GM23248 (cell line): Measurements from ENCODE around the gene TAF3.

Experiments used
- EZH2 ChIP-seq: fragments of 200-600 bp; sonication (generic); IDR thresholded peaks from 2 replicates; pipeline ENCODE4 v1.6.1; 2018; ENCODE audit warnings: antibody characterized with exemption, mild to moderate bottlenecking; ENCODE audit not compliant: insufficient read depth, poor library complexity, severe bottlenecking
- EZH2phosphoT487 ChIP-seq: fragments of 200-600 bp; sonication (generic); IDR thresholded peaks from 2 replicates; pipeline ENCODE4 v1.6.1; 2018; ENCODE audit warnings: antibody characterized with exemption, moderate library complexity, mild to moderate bottlenecking, low read depth; ENCODE audit not compliant: insufficient read depth

GRCh38 chr10:8041284-8041991 lies 223.1 kb downstream of the TAF3 start:
- TF ChIP-seq EZH2phosphoT487: no peak
- no peak for TF ChIP-seq EZH2
